CD4-positive, alpha-beta T cell treated with Interleukin-6 at 100 ng/mL for 8 hours (primary cell): Measurements from ENCODE around the gene RPTOR.

ENCODE experiments used
- DNase-seq: peaks from one replicate; pipeline ENCODE4 v3.0.0-alpha.2; 2020; ENCODE audit warnings: mixed read lengths, low spot score

RPTOR gene

DNA sequence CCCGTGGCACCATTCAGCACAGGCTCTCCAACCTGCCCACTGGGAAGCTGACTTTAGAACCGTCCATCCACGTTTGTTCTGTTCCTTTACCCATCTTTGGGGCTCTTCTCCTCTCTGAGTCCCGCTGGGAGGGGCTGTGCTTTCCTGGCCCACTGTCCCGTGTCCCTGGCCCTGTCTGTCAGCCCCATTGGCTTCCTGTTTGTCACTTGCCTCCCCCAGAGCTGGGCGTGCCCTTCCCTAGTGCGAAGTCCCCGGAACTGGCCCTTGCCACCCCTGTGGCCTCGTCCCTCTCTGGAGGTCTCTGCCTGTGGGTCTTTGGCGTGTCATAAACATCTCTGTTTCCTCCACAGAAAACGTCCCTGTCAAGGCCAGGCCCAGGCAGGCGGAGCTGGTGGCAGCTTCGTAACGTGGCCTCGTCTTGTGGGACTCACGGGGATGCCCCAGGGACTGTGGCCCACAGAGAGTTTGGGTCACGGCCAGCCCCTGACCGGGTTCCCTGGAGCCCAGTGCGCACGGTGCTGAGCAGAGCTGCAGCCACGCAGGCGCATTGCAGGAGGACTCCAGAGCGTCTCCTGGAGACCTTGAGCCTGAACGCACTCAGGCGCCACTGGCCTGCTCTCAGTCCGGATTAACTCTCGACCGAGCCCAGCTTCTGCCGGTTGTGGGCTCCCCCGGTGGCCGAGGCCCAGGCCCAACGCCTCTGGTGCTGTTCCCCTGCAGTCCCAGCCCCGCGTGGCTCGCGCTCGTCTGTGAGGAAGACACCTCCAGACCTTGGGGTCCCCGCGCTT, 454.3 kb downstream of the RPTOR start:
- no peak for DNase-seq

DNA sequence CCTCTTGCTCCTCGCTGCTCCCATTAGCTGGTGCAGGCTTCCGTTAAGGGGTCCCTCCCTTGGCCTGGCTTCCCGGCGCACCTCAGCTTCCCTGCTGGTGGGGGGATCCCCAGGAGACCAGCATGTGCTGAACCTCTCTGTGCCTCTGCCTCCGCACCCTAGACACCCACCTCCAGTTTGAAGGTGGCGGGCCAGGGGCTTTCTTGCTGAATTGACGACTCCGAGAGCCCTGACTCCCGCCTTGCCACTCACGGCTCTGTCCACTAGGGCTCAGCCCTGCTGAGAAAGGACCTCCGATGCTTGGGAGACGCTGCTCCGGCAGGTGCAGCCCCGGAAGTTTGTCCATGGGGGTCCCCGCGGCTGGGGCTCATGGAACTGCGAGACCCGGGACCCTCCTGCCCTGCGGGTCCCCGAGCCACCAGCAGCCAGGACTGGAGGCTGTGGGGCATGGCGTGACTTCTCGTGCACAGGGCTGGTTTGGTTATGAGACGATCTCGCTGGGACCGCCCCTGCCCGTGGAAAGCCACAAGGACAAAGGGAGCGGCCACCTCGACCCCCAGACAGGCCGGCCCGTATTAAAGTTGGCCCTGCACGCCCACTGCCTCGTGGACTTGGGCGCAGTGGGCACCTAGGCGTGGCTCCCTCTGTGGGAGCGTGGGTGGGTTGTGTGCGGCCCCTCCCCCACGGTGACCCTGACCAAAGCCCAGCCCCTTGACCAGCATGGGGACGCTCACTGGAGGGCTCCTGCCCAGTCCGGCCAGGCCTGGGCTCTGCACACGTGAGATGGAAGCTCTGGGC, 455.1 kb downstream of the RPTOR start:
- no peak for DNase-seq

- DNase-seq, result no peak
Measured at GRCh38 chr17:81000334-81000630, 455.6 kb downstream of the RPTOR start.

- no peak for DNase-seq
Measured at GRCh38 chr17:81000631-81001357, 456.2 kb downstream of the RPTOR start.

GRCh38 chr17:81002013-81002384, 457.4 kb downstream of the RPTOR start:
- DNase-seq, result no peak

DNA sequence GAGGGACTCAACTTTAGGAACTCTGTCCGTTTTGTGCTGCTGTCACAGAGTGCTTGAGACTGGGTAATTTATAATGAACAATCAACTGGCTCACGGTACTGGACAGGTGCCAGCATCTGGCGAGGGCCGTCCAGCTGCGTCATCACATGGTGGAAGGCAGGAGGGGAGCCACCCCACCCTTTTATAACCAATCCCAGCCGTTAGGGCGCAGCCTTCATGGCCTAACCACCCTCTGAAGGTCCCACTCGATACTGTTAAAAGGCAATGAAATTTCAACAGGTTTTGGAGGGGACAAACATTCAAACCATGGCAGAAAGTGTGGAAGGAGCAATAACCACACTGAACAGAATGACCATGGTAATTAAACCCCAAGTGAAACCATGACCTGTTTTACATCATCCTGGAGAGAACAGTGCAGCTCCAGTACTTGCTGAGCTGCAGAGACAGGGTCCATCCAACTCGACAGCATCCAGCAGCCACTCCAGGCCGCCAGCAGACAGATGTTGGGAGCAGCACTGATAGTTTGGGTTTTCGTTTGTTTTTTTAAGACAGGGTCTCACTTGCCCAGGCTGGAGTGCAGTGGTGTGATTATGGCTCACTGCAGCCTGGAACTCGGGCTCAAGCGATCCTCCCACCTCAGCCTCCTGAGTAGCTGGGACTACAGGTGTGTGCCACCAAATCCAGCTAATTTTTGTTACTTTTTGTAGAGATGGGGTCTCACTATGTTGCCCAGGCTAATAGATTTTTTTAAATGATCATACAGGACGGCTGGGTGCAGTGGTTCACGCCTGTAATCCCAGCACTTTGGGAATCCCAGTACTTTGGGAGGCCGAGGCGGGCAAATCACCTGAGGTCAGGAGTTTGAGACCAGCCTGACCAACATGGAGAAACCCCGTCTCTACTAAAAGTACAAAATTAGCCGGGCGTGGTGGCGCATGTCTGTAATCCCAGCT, 458.0 kb downstream of the RPTOR start:
- DNase-seq, result no peak

- DNase-seq, result no peak
Measured at GRCh38 chr17:81003711-81004475, 459.3 kb downstream of the RPTOR start.

DNA sequence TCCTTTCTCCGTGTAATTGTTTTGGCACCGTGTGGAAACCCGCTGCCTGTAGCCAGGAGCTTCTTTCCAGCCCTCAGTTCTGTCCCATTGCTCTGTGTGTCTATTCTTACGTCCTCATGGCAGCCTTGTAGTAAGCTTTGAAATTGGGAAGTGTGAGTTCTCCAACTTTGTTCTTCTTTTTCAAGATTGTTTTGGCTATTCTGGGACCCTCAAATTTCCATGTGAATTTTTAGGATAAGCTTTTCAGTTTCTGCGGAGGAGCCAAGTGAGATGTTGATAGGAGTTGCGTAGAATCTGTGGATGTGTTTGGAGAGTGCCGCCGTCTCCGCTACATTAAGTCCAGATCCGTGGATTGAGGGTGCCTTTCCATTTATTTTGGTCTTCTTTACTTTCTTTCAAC, 462.3 kb downstream of the RPTOR start:
- no peak for DNase-seq

DNA sequence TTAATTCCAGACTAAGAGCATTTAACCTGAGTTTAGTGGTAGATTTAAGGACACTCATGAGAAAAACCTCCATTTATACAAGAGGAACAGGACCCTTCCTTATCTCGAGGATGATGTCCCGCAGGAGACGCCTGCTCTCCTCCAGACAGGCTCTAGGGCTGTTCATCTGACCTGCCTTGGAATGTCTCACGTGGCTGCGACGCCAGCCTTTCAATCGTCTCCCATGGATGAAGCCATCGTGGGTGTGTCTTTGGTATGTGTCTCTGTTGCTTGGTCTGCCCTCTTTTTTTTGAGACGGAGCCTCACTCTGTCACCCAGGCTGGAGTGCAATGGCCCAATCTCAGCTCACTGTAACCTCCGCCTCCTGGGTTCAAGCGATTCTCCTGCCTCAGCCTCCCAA, 463.5 kb downstream of the RPTOR start:
- DNase-seq, result no peak

DNA sequence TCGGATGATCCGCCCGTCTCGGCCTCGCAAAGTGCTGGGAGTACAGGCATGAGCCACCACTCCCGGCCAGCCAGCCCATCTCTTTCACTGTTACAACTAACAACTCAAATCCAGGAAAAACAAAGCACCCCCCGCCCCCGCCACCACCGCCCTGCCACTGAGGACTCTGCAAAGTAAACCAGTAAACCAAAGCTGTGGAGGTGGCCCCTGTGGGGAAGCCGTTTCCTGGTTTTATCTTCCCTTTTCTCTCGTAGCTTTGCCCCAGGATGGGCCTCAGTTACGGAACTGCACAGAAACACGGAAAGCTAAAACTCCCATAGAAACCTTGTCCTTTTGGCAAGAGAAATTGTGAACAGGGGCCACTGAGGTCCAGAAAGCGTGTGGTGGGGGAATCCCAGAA, 464.5 kb downstream of the RPTOR start:
- no peak for DNase-seq

DNA sequence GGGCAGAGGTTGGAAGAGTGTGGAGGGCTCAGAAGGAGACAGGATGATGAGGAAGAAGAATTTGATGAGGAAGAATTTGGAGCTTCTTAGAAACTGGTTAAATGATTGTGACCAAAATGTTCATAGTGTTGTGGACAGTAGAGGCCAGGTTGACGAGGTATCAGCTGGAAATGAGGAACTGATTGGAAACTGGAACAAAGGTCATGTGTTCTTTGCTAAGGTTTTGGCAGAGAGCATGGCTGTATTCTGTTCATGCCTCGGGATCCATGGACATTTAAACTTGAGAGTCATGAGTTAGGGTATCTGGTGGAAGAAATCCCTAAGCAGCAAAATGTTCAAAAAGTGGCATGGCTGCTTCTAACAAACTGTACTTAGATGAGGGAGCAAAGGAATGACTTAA, 466.3 kb downstream of the RPTOR start:
- no peak for DNase-seq

DNA sequence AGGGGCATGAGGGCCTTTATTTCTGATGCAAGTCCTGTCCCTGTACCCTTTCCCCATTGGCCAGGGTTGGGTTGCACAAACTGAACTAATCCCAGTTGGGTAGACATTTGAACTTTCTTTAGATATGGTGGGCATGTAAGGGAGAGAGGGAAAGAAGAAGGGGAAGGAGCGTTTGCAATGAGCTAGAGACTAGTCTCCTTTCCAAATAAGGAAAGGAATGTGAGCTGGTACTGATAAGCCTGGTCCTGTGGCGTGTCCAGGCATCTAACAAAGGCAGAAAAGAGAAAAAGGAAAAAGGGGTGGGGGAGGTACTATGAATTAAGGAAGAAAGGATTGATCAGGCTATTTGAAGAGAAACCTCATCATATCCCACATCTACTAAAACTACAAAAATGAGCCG, 467.3 kb downstream of the RPTOR start:
- no peak for DNase-seq

DNA sequence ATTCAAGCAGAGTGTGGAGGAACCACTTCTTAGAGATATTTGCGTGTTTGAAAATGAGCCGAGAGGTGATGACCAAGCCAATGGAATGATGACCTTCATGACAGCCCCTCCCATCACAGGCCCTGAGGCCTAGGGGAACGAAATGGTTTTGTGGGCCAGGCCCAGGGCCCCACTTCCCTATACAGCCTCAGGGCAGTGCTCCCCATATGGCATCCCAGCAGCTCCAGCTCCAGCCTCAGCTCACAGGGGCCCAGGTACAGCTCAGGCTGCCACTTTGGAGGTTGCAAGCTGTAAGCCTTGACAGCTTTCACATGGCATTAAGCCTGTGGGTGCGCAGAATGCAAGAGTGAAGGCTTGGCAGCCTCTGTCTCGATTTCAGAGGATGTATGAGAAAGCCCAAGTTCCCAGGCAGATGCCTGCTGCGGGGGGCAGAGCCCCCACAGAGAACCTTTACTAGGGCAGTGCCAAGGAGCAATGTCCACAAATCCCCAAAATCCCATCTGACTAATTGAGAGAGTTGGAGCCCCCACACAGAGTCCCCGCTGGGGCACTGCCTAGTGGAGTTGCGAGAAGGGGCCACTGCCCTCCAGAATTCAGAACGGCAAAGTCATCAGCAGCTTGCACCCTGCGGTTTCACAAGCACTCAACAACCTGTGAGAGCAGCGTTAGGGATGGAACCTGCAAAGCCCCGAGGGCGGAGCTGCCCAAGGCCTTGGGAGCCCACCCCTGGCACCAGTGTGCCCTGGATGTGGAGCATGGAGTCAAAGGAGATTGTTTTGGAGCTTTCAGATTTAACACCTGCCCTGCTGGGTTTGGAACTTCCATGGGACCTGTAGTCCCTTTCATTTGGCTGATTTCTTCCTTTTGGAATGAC, 468.2 kb downstream of the RPTOR start:
- DNase-seq, result no peak

GRCh38 chr17:81013642-81014041, 469.0 kb downstream of the RPTOR start:
- DNase-seq, result no peak

- DNase-seq, result no peak
Measured at GRCh38 chr17:81015136-81015535, 470.5 kb downstream of the RPTOR start.
